ENCODE results near the gene NRCAM. TPM values are rescaled to one million over a fixed set of nuclear protein-coding genes. Genes with fewer than 3 reads are reported as not detected.

The NRCAM gene
- total and polyA plus RNA-seq, 2 of the 8 experiments (the other 6 are each of a cell fraction or from before 2014, with no cell fraction given), result 2.7 to 3.8 TPM

DNA sequence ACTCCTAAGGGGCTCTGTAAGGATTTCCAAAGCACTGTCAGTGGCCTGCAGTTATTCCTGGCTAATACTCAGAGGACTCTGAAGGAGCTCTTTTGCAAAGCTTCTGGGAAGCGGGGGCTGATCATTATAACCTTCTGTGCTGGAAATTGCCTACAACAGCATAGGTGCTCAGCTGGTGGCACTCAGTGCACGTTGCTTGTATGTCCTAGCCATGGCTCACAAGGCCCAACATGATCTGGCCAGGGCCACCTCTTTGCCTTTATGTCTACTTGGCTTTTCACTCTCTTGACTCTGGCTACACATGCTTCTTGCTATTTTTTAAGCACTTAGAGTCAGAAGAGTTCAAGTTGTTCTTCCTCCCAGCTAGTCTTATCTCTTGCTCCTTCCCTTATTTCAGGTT, 343.6 kb downstream of the NRCAM start:
- no peak overlapping the region for H2BK120ac ChIP-seq (replicated peaks; ENCODE audit: low read depth, low read length)
- H2AFZ ChIP-seq (ENCODE audit: low read length), result no peak overlapping the region
- no peaks in the 10 kb centered on the region for H3K36me3 ChIP-seq (ENCODE audit: control insufficient read depth in 2 of 4, insufficient read depth in 4 of 4, low read length in 3 of 4)
- no peak overlapping the region for H3K4me2 ChIP-seq (ENCODE audit: insufficient read depth in 1 of 2, low read depth in 2 of 2, low read length in 2 of 2)
- H2BK5ac ChIP-seq (ENCODE audit: low read depth, low read length), result no peak overlapping the region
- H3K4me1 ChIP-seq (replicated peaks in 1 of 4; ENCODE audit: control insufficient read depth in 3 of 4, insufficient read depth in 4 of 4, low read length in 3 of 4), result no peaks in the 10 kb centered on the region
- no peak overlapping the region for H3K4ac ChIP-seq (replicated peaks; ENCODE audit: insufficient read length, low read depth, low read length)
- no peaks in the 10 kb centered on the region for H3K23me2 ChIP-seq (ENCODE audit: low read depth, low read length)
- H3K9me3 ChIP-seq (ENCODE audit: insufficient read depth in 2 of 2, low read depth in 1 of 2, low read length in 1 of 2), result no peaks in the 10 kb centered on the region
- H3K4me3 ChIP-seq (ENCODE audit: extremely low read depth in 1 of 4, insufficient read depth in 2 of 4, low read depth in 3 of 4, low read length in 4 of 4), result no peak overlapping the region
- no peak for FAIRE-seq
- H3K18ac ChIP-seq (ENCODE audit: extremely low read depth, low read length), result no peak overlapping the region
- H3K9ac ChIP-seq (replicated peaks in 1 of 4; ENCODE audit: extremely low read depth in 1 of 4, low read depth in 3 of 4, low read length in 3 of 4), result no peak overlapping the region
- H3K79me2 ChIP-seq (ENCODE audit: control insufficient read depth in 1 of 2, insufficient read depth in 2 of 2, low read length in 2 of 2), result no peaks in the 10 kb centered on the region
- no peak overlapping the region for H3K27ac ChIP-seq (ENCODE audit: low read depth, low read length)
- 88% methylated on average over 2 of the region's 2 CpGs; no CpG with 5 or more reads in 1 of the 2 experiments for WGBS, 2 experiments (ENCODE audit: extremely low coverage in 1 of 2, insufficient coverage in 1 of 2, insufficient read length in 1 of 2, insufficient replicate concordance in 2 of 2, low coverage in 1 of 2, low lambda C conversion rate in 2 of 2, missing lambda C conversion rate in 1 of 2)
- no peak overlapping the region for H2BK12ac ChIP-seq (ENCODE audit: low read depth, low read length)
- CTCF ChIA-PET (ENCODE audit: partially characterized antibody), result interaction anchor here (1.0 to 3.0 kb wide), 17 partner anchors 9 to 388 kb away, joined by 3 to 61 read pairs (median 5); partner anchors contain the start of gene LAMB4
- no peak overlapping the region for H3K14ac ChIP-seq (ENCODE audit: insufficient read length)
- no peak overlapping the region for H3K56ac ChIP-seq (replicated peaks; ENCODE audit: insufficient read length, low read depth, low read length)
- no peak for DNase-seq (ENCODE audit: low read depth in 1 of 2, low spot score in 2 of 2)
- no peaks in the 10 kb centered on the region for H4K20me1 ChIP-seq (replicated peaks in 1 of 2; ENCODE audit: control insufficient read depth in 1 of 2, insufficient read depth in 2 of 2, low read length in 2 of 2)
- no peak overlapping the region for H2BK20ac ChIP-seq (ENCODE audit: low read length)
- H4K5ac ChIP-seq (ENCODE audit: insufficient read length, low read depth, low read length), result no peak overlapping the region
- no peak overlapping the region for H2BK15ac ChIP-seq (ENCODE audit: low read length)
- no peaks in the 10 kb centered on the region for H3K79me1 ChIP-seq (ENCODE audit: low read depth, low read length)
- no peak overlapping the region for H4K8ac ChIP-seq (ENCODE audit: extremely low read depth, insufficient read depth, low read length)
- no peak overlapping the region for H4K91ac ChIP-seq (replicated peaks; ENCODE audit: insufficient read length, low read length)
- no peak overlapping the region for H3K23ac ChIP-seq (ENCODE audit: insufficient read length)
- no peak overlapping the region for H2AK5ac ChIP-seq (ENCODE audit: low read depth, low read length)
- POLR2A ChIA-PET (ENCODE audit: partially characterized antibody), result no interaction called here
- H3K27me3 ChIP-seq (replicated peaks in 1 of 4; ENCODE audit: control insufficient read depth in 3 of 4, extremely low read depth in 1 of 4, insufficient read depth in 3 of 4, low read length in 3 of 4), result no peaks in the 10 kb centered on the region
- TF ChIP-seq, protein P1, sequence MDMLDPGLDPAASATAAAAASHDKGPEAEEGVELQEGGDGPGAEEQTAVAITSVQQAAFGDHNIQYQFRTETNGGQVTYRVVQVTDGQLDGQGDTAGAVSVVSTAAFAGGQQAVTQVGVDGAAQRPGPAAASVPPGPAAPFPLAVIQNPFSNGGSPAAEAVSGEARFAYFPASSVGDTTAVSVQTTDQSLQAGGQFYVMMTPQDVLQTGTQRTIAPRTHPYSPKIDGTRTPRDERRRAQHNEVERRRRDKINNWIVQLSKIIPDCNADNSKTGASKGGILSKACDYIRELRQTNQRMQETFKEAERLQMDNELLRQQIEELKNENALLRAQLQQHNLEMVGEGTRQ (IDR thresholded peaks at IDR 0.05; ENCODE audit: low read length), result no peak
- TF ChIP-seq HDAC2 (IDR thresholded peaks at IDR 0.05; ENCODE audit: borderline replicate concordance in 1 of 2, low read depth in 2 of 2, low read length in 2 of 2) (no peak), POLR2AphosphoS5 (IDR thresholded peaks at IDR 0.05; ENCODE audit: low read depth, low read length) (no peak), RNF2 (IDR thresholded peaks at IDR 0.05; ENCODE audit: borderline replicate concordance, low read depth, low read length, missing control alignments, poor library complexity, severe bottlenecking) (no peak), CTBP2 (IDR thresholded peaks at IDR 0.05; ENCODE audit: borderline replicate concordance, insufficient read depth, insufficient read length, low read length) (no peak), RXRA (IDR thresholded peaks at IDR 0.05; ENCODE audit: insufficient read depth, low read depth, low read length) (no peak), SP2 (IDR thresholded peaks at IDR 0.05; ENCODE audit: low read length) (no peak), TEAD4 (IDR thresholded peaks at IDR 0.05; ENCODE audit: low read depth, low read length) (no peak), SRF (IDR thresholded peaks at IDR 0.05; ENCODE audit: low read depth, low read length) (no peak), GABPA (IDR thresholded peaks at IDR 0.05; ENCODE audit: borderline replicate concordance, insufficient read depth, low read length) (no peak), POU5F1 (IDR thresholded peaks at IDR 0.05; ENCODE audit: low read depth, low read length) (no peak)
- TF ChIP-seq, protein P2, sequence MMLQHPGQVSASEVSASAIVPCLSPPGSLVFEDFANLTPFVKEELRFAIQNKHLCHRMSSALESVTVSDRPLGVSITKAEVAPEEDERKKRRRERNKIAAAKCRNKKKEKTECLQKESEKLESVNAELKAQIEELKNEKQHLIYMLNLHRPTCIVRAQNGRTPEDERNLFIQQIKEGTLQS (IDR thresholded peaks at IDR 0.05; ENCODE audit: insufficient read depth, low read depth, low read length), result no peak

Measured in H1 (cell line).